Calu3 (cell line): ENCODE data around the gene SLX9. TPM values are rescaled to one million over a fixed set of nuclear protein-coding genes. Genes with fewer than 3 reads are reported as not detected.

Source experiments
- BruUV-seq: library from RNA; stranded (reverse); fragments of 400-500 nt; replicated peaks from 2 replicates; lab custom pipeline; 2021; lab: Mats Ljungman, UMichigan
- CTCF ChIA-PET: fragments of 300-600 bp; sonication (Branson Sonifier 250); formaldehyde crosslinking; loops from one replicate; lab custom pipeline; 2022; ENCODE audit warnings: antibody characterized with exemption; lab: Charles Lee
- DNase-seq: peaks from one replicate; pipeline ENCODE4 v3.0.0; 2022
- H3K27ac Mint-ChIP-seq: one replicate; pipeline ENCODE4 v1.8.0; 2022; ENCODE audit warnings: mixed read lengths; ENCODE audit not compliant: unreplicated experiment
- H3K27me3 Mint-ChIP-seq: one replicate; pipeline ENCODE4 v1.8.0; 2022; ENCODE audit warnings: mixed read lengths; ENCODE audit not compliant: unreplicated experiment
- H3K36me3 Mint-ChIP-seq: one replicate; pipeline ENCODE4 v1.8.0; 2022; ENCODE audit warnings: mild to moderate bottlenecking, moderate library complexity, mixed read lengths; ENCODE audit not compliant: insufficient read depth, unreplicated experiment
- H3K4me1 Mint-ChIP-seq: one replicate; pipeline ENCODE4 v1.8.0; 2022; ENCODE audit warnings: mild to moderate bottlenecking, low read depth, mixed read lengths; ENCODE audit not compliant: unreplicated experiment
- H3K4me3 Mint-ChIP-seq: one replicate; pipeline ENCODE4 v1.8.0; 2022; ENCODE audit warnings: mild to moderate bottlenecking, low read depth, moderate library complexity, mixed read lengths; ENCODE audit not compliant: unreplicated experiment
- H3K9me3 Mint-ChIP-seq: one replicate; pipeline ENCODE4 v1.8.0; 2022; ENCODE audit warnings: low read depth, mixed read lengths; ENCODE audit not compliant: unreplicated experiment
- intact Hi-C: fragments of 100-400 bp; cut with micrococcal nuclease; formaldehyde crosslinking; loops from one replicate; pipeline ENCODE4 v1.10.0; 2022; ENCODE audit not compliant: unreplicated experiment
- total RNA-seq: library from RNA; stranded (reverse); gene quantifications from 2 replicates; pipeline ENCODE4 v1.2.3, GENCODE V29; 2022
- TF ChIP-seq, protein P1 (sequence below): fragments of 200-600 bp; IDR thresholded peaks from one replicate; pipeline ENCODE4 v1.8.0; 2022; ENCODE audit warnings: antibody characterized with exemption; ENCODE audit not compliant: unreplicated experiment

The SLX9 gene
- total RNA-seq, 1 experiment from 2014 or later, result 24.6 TPM

DNA sequence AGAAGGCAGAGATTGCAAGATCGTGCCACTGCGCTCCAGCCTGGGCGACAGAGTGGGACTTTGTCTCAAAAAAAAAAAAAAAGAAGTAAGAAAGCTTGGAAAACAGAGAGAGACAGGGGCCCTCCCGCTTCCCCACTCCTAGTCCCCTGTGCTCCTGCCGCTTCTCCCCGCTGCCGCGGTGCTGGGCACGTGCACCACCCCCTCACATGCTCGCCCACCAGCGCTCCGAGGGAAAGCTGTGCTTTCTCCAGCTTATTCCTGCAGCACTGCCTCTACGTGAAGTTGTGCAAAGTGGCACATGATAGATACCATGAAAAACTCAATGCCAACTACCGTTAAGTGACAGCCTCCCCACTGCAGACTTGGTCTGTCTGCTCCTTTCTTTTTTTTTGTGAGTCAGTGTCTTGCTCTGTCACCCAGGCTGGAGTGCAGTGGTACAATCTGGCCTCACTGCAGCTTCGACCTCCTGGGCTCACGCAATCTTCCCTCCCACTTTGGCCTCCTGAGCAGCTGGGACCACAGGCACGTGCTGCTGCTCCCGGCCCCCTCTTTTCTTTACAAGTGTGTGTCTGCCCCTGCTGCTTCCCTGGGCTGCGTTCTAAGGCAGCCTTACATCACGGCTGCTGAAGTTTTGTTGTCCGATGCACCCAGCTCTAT, 15.4 kb downstream of the SLX9 start:
- no TSS peak for BruUV-seq
- no peak for DNase-seq
- H3K4me1 Mint-ChIP-seq, result no peaks in the 10 kb centered on the region
- no peaks in the 10 kb centered on the region for H3K27me3 Mint-ChIP-seq
- peaks cover 12% of the 10 kb centered on the region for H3K36me3 Mint-ChIP-seq
- H3K27ac Mint-ChIP-seq, result no peak overlapping the region
- H3K9me3 Mint-ChIP-seq, result no peaks in the 10 kb centered on the region
- intact Hi-C loops, result no loop called here
- no peak overlapping the region for H3K4me3 Mint-ChIP-seq
- TF ChIP-seq, protein P1, sequence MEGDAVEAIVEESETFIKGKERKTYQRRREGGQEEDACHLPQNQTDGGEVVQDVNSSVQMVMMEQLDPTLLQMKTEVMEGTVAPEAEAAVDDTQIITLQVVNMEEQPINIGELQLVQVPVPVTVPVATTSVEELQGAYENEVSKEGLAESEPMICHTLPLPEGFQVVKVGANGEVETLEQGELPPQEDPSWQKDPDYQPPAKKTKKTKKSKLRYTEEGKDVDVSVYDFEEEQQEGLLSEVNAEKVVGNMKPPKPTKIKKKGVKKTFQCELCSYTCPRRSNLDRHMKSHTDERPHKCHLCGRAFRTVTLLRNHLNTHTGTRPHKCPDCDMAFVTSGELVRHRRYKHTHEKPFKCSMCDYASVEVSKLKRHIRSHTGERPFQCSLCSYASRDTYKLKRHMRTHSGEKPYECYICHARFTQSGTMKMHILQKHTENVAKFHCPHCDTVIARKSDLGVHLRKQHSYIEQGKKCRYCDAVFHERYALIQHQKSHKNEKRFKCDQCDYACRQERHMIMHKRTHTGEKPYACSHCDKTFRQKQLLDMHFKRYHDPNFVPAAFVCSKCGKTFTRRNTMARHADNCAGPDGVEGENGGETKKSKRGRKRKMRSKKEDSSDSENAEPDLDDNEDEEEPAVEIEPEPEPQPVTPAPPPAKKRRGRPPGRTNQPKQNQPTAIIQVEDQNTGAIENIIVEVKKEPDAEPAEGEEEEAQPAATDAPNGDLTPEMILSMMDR, result no peak
- CTCF ChIA-PET, result interaction anchor here (1.1 kb wide), 1 partner anchor 185 kb away, joined by 3 read pairs; no protein-coding TSS in a partner anchor

- TF ChIP-seq, protein P1, result no peak
- Mint-ChIP-seq H3K27me3 (no peaks in the 10 kb centered on the region), H3K4me3 (no peak overlapping the region), H3K9me3 (no peaks in the 10 kb centered on the region), H3K27ac (no peak overlapping the region), H3K4me1 (no peaks in the 10 kb centered on the region), H3K36me3 (peaks cover 12% of the 10 kb centered on the region)
- no peak for DNase-seq
- CTCF ChIA-PET, result no interaction called here
- intact Hi-C loops, result no loop called here
- BruUV-seq, result no TSS peak
These were observed 16.0 kb downstream of the SLX9 start for GRCh38 chr21:44955798-44956175.

GRCh38 chr21:44956356-44957046, 16.7 kb downstream of the SLX9 start:
- Mint-ChIP-seq H3K4me3 (no peak overlapping the region), H3K4me1 (no peaks in the 10 kb centered on the region), H3K27ac (no peak overlapping the region), H3K36me3 (peaks cover 12% of the 10 kb centered on the region), H3K9me3 (no peaks in the 10 kb centered on the region), H3K27me3 (no peaks in the 10 kb centered on the region)
- no TSS peak for BruUV-seq
- intact Hi-C loops, result no loop called here
- DNase-seq, result no peak
- CTCF ChIA-PET, result no interaction called here
- TF ChIP-seq, protein P1, result no peak

DNA sequence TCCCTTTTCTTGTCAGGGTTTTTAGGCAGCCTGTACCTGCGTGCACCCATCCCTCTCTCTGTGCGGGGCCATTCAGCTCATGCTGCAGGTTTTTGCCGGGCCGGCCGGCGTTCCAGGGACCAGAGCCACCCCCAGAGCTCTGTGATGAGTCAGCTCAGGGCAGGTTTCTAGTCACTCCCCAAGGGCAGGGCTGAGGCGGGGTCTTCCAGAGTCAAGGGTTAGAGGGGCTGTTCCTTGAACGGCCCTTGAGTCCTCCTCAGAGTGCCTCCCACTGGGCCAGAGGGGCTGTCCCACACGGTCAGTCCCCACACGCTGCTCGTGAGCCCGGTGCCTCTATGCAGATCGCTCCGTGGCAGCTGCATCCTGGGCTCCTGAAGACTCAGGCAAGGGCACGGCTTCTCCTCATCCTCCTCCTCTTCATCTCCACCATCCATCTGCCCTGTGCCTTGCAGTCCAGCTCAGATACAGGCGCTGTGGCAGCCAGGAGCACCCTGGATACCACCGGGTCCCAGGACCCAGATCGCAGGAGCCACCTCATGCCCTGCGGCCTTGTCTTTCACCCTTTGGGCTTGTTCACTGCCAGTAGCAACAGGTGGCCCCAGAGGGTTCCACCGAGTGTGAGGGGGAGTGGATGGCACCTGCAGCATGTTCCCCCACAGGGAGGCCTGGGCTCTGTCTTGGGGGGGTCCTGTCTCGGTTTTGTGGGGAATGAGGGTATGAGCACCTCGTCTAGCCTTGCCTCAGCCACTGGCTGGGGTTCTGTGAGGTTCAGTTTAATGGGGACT, 17.4 kb downstream of the SLX9 start:
- Mint-ChIP-seq H3K27ac (no peak overlapping the region), H3K27me3 (no peaks in the 10 kb centered on the region), H3K36me3 (peaks cover 12% of the 10 kb centered on the region), H3K4me3 (no peak overlapping the region), H3K9me3 (no peaks in the 10 kb centered on the region), H3K4me1 (no peaks in the 10 kb centered on the region)
- CTCF ChIA-PET, result no interaction called here
- TF ChIP-seq, protein P1, result no peak
- BruUV-seq, result no TSS peak
- no peak for DNase-seq
- intact Hi-C loops, result no loop called here
